Smooth muscle cell of the brain vasculature (primary cell): ENCODE results near the gene GPC5.
A peak's percentile ranks its signal among the peaks of the same experiment; 100 is the strongest.

ENCODE experiments used
- DNase-seq: peaks from one replicate; pipeline ENCODE4 v3.0.0-alpha.2; 2012; ENCODE audit warnings: low read depth, low spot score

GPC5 gene

GRCh38 chr13:91537376-91537775 is 139.0 kb downstream of the GPC5 start:
- DNase-seq, result no peak

DNA sequence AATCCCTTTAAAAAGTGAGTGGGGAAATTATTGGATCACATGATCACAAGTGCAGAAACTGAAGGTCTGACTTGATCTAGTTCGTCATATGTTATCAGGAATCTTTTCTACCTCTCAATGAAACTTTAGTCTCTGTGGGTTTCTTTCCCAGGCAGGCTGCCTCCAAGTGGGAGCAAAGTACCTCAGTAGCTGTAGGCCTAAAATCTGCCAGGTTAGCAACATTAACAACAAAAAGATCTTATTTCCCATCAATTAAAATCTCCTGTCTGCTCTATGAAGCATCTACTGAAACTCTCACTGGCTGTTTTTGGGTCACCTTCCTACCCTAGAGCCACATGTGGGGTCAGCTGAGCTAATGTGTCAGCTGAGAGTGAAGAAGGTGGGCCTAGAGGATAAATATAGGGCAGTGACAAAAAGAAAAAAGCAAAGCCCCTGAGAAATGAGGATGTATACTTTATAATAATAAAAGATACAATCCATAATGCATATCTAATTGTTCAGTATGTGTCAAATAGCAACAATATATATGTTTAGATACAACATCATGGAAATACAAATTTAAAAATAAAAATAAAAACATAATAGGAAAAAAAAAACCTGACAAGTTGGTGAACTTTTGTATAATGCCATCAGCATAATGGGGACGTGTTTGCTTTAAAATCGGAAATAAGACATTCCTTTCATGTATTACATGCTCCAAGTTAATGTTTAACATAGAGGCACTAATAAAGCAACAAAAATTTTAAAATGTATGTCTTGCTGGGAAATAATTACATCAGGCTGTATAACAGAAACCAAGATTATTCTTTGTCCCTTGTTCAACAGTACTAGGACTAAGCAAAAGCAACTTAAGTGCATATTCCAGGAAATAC is 141.1 kb downstream of the GPC5 start:
- DNase-seq, result no peak

- no peak for DNase-seq
Measured at GRCh38 chr13:91540158-91540736, 141.8 kb downstream of the GPC5 start.

- no peak for DNase-seq
Measured at GRCh38 chr13:91544723-91545122, 146.3 kb downstream of the GPC5 start.

- no peak for DNase-seq
Measured at GRCh38 chr13:91546900-91547299, 148.5 kb downstream of the GPC5 start.

GRCh38 chr13:91553584-91553983 is 155.2 kb downstream of the GPC5 start:
- DNase-seq, result no peak

DNA sequence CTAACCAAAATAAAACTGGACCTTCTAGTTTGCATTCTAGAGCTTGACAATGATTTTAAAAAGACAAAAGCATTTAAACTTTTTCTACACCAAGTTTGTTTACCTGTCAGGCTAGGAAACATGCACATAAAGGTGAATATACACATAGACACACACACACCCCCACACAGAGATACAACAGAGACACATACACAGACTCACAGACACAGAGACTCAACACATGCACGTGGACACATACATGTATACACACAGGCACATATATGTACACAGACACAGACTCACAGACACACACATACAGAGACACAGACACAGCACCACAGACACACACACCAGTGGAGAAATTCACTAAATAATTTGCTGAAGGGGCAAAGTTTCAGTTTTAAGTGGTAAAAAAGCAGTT is 155.7 kb downstream of the GPC5 start:
- no peak for DNase-seq

- DNase-seq, result peak; percentile 2
Measured at GRCh38 chr13:91557328-91558090, 159.1 kb downstream of the GPC5 start.

DNA sequence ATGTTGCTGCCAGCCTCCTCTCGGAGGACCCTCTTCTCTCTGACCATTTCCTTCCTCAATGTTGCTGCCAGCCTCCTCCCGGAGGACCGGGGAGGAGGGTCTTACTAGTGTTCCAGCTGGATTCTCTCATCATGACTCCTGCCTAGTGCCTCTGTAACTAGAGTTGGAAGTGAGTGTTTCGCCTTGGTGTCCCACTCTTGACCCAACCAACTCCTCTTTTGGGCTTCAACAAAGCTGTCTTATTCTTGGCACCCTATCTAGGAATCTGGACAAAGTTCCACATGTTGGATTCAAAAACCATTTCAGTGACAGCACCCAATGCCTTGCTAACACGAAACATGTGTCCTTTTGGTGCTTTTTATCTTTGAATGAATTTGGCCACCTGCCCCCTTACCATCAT is 165.4 kb downstream of the GPC5 start:
- DNase-seq, result no peak

DNA sequence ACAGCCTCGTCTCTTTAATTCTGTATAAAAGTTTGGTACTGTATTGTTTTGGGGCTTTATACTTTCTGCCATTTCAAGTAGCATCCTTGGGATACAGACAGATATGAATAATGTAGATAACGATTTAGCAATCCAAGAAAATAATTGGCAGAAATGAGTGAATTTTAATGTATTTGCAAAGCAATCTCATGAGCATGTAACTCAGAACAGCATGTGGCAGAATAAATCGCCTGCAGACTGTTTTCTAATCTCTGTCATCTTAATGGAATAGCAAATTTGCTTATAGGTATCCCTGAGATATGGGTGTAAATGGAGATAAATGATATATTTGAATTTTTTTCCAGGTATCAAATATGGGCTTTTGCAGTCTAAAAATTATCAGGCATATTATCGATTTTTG is 166.0 kb downstream of the GPC5 start:
- DNase-seq, result no peak

DNA sequence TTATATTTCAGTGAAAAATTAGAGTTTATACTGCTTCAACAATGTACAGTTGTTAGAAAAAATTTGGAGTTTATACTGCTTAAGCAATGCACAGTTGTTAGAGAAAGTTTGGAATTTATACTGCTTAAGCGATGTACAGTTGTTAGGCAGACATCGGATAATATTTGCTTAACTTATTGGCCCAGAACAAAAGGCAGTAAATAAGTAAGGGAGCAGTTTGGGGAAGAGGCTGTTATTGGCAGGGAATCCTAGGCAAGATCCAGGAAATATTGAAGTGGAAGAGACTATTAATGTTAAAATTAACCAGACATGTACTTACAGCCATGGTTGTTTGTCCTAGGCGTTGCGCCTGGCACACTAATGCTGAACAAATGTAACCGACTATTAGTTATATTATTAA is 166.9 kb downstream of the GPC5 start:
- DNase-seq, result no peak

GRCh38 chr13:91567485-91568207 is 169.2 kb downstream of the GPC5 start:
- DNase-seq, result no peak

DNA sequence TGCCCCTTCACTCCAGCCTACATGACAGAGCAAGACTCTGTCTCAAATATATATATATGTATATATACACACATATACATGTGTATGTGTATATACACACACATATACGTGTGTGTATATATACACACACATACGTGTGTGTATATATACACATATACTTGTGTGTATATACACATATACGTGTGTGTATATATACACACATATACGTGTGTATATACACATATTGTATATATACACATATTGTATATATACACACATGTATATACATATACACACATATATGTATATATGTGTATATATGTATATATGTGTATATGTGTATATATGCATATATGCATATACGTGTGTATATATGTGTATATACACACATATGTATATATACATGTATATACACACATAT is 173.3 kb downstream of the GPC5 start:
- no peak for DNase-seq

DNA sequence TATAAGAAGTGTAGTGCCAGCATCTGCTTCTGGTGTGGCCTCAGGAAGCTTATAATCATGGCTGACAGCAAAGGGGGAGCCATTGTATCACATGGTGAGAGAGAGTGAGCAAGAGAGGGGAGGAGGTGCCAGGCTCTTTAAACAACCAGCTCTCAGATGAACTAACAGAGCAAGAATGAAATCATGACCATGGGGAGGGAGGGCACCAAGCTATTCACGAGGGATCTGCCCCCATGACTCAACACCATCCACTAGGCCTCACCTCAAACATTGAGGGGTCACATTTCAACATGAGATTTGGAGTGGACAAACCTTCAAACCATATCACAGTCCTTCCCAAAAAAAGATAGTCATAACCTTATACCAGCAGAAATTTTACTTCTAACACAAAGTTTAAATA is 174.0 kb downstream of the GPC5 start:
- DNase-seq, result no peak

DNA sequence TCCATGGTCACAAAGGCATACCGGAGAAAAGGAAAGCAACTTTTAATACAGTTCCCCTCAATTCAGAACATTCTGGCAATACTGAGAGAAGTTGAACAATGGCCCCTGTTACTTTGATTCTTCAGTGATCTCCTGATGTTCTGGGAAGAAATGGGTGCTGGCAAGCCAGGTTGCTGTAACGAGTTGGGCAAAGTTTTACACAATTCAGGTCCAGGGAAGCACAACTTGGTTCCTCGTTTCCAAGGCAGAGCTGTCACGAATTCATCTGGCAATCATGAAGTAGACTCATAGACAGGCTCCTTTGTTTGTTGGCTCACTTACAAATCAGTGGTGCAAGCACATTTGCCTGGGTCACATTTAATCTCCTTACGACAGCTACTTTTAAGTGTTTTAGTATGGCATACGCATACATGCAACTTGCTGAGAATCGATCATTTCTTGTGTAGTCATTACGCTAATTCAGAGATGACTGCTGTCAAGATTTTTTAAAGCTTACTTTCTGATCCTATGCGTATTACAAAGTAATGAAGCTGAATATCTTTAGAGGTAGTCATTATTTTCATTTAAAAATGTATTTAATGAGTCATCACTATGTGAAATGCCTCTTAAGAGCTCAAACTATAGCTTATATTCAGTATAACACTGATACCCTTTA is 174.7 kb downstream of the GPC5 start:
- DNase-seq, result no peak

- no peak for DNase-seq
Measured at GRCh38 chr13:91574766-91575165, 176.3 kb downstream of the GPC5 start.

DNA sequence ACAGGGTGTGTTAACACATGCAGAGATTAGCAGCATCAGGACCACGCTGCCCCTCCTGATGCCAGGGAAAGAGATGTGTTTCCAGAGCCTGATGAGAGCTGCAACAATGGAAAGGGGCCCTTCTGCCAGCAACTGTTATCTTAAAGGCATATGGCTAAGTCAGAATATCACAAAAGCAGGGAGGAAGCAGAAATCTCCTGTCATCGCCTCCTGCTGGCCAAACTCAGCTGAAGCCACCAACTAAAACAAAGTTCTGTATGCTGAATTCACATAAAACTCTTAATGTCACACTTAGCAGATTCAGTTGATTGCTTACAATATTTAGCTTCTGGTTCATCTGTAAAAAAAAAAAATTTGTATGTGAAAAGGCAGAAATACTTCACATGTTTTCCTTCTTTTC is 178.2 kb downstream of the GPC5 start:
- no peak for DNase-seq

GRCh38 chr13:91579320-91579719 is 180.9 kb downstream of the GPC5 start:
- DNase-seq, result no peak

DNA sequence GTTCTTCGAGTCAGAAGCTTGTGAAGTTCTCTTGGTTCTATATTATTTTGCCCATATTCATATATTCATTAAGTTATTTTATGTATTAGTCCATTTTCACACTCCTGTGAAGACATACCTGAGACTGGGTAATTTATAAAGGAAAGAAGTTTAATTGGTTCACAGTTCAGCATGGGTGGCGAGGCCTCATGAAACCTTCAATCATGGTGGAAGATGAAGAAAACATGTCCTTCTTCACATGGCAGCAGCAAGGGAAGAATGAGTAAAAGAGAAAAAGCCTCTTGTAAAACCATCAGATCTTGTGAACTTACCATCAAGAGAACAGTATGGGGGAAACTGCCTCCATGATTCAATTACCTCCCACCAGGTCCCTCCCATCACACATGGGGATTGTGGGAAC is 182.3 kb downstream of the GPC5 start:
- no peak for DNase-seq

- no peak for DNase-seq
Measured at GRCh38 chr13:91586609-91587008, 188.2 kb downstream of the GPC5 start.

DNA sequence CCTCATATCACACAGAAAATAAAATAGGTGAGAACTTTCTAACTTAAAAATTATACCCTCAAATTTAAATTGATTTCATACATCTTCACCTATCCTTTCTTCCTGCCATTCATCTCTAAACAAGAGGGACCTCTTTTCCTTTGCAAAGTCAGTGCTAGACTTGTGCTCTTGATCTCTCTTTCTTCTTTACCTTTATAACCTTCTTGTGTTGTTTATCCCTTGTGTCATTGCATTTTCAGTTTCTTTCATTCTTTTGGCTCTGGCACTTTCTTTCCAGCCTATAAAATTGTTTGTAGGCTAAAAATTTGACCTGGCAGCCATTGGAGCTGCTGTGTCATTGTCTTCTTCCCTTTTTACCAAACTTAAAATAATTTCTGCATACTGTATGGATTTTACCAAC is 190.1 kb downstream of the GPC5 start:
- DNase-seq, result no peak
